ENCODE data around the gene DCC.

The DCC gene

GRCh38 chr18:52348209-52348608, 8.2 kb downstream of the DCC start:
- Histone ChIP-seq H4K20me1 (ENCODE audit: insufficient read depth, low read length) (no peaks in the 10 kb centered on the region), H3K79me2 (ENCODE audit: low read length) (no peaks in the 10 kb centered on the region), H3K4me2 (ENCODE audit: low read depth, low read length) (no peak overlapping the region), H3K9me3 (replicated peaks; ENCODE audit: insufficient read depth, low read length) (no peaks in the 10 kb centered on the region), H3K4me1 (ENCODE audit: low read length) (no peaks in the 10 kb centered on the region), H3K4me3 (ENCODE audit: low read length) (no peak overlapping the region), H3K9ac (ENCODE audit: low read length) (no peak overlapping the region), H3F3A (ENCODE audit: insufficient read depth, low read length) (no peaks in the 10 kb centered on the region), H3K36me3 (replicated peaks; ENCODE audit: insufficient read depth, low read length) (no peaks in the 10 kb centered on the region), H2AFZ (ENCODE audit: low read length) (no peak overlapping the region), H3K27ac (ENCODE audit: low read length) (no peak overlapping the region), H3K27me3 (replicated peaks; ENCODE audit: insufficient read depth, low read length) (no peaks in the 10 kb centered on the region), H3K9me2 (replicated peaks; ENCODE audit: insufficient read depth, low read length) (no peaks in the 10 kb centered on the region)
- TF ChIP-seq CTCF (IDR thresholded peaks at IDR 0.05; ENCODE audit: low read length) (peak; percentile 40), EZH2 (optimal IDR thresholded peaks at IDR 0.05; ENCODE audit: low read depth, low read length) (no peak)
- peak; percentile 32 for DNase-seq

- Histone ChIP-seq H3K9me3 (replicated peaks; ENCODE audit: insufficient read depth, low read length) (no peaks in the 10 kb centered on the region), H4K20me1 (ENCODE audit: insufficient read depth, low read length) (no peaks in the 10 kb centered on the region), H3K27me3 (replicated peaks; ENCODE audit: insufficient read depth, low read length) (no peaks in the 10 kb centered on the region), H3K9me2 (replicated peaks; ENCODE audit: insufficient read depth, low read length) (no peaks in the 10 kb centered on the region), H3K4me1 (ENCODE audit: low read length) (no peaks in the 10 kb centered on the region), H3K36me3 (replicated peaks; ENCODE audit: insufficient read depth, low read length) (no peaks in the 10 kb centered on the region), H3K4me2 (ENCODE audit: low read depth, low read length) (no peak overlapping the region), H3K79me2 (ENCODE audit: low read length) (no peaks in the 10 kb centered on the region), H3K27ac (ENCODE audit: low read length) (no peak overlapping the region), H3F3A (ENCODE audit: insufficient read depth, low read length) (no peaks in the 10 kb centered on the region), H3K9ac (ENCODE audit: low read length) (no peak overlapping the region), H2AFZ (ENCODE audit: low read length) (no peak overlapping the region), H3K4me3 (ENCODE audit: low read length) (no peak overlapping the region)
- DNase-seq = no peak
- TF ChIP-seq EZH2 (optimal IDR thresholded peaks at IDR 0.05; ENCODE audit: low read depth, low read length) = no peak
- TF ChIP-seq EZH2phosphoT487 (IDR thresholded peaks at IDR 0.05; ENCODE audit: low read length) = no peak
- no peak for TF ChIP-seq CTCF (IDR thresholded peaks at IDR 0.05; ENCODE audit: low read length)
Observed at GRCh38 chr18:52349498-52349897, 9.5 kb downstream of the DCC start.

- Histone ChIP-seq H3K36me3 (replicated peaks; ENCODE audit: insufficient read depth, low read length) (no peaks in the 10 kb centered on the region), H3K4me1 (ENCODE audit: low read length) (no peaks in the 10 kb centered on the region), H4K20me1 (ENCODE audit: insufficient read depth, low read length) (no peaks in the 10 kb centered on the region), H3K27me3 (replicated peaks; ENCODE audit: insufficient read depth, low read length) (no peaks in the 10 kb centered on the region), H3K79me2 (ENCODE audit: low read length) (no peaks in the 10 kb centered on the region), H3K27ac (ENCODE audit: low read length) (no peak overlapping the region), H3K9me2 (replicated peaks; ENCODE audit: insufficient read depth, low read length) (no peaks in the 10 kb centered on the region), H3F3A (ENCODE audit: insufficient read depth, low read length) (no peaks in the 10 kb centered on the region), H3K4me3 (ENCODE audit: low read length) (no peak overlapping the region), H3K9me3 (replicated peaks; ENCODE audit: insufficient read depth, low read length) (no peaks in the 10 kb centered on the region), H3K4me2 (ENCODE audit: low read depth, low read length) (no peak overlapping the region), H3K9ac (ENCODE audit: low read length) (no peak overlapping the region), H2AFZ (ENCODE audit: low read length) (no peak overlapping the region)
- no peak for DNase-seq
- no peak for TF ChIP-seq CTCF (IDR thresholded peaks at IDR 0.05; ENCODE audit: low read length)
- TF ChIP-seq EZH2 (optimal IDR thresholded peaks at IDR 0.05; ENCODE audit: low read depth, low read length) = no peak
- no peak for TF ChIP-seq EZH2phosphoT487 (IDR thresholded peaks at IDR 0.05; ENCODE audit: low read length)
Observed at GRCh38 chr18:52352920-52353319, 12.9 kb downstream of the DCC start.

Data from MM.1S (cell line).